ENCODE measurements around the gene RTP2.

Gene RTP2

GRCh38 chr3:187738331-187739093, 36.2 kb upstream of the RTP2 start:
- no peak for FAIRE-seq

DNA sequence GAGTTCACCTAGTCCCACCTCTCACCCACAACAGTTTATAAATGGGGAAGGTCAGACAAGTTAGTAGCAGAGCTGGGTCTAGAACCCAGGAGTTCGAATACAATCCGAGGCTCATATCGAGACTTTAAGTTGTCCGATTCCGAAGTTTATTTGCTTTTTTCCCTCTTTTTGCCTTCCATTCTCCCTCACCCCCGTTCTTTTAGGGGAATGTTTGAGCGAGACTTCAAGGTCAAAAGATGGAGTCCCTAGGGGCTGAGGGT, 35.6 kb upstream of the RTP2 start:
- FAIRE-seq = no peak

- FAIRE-seq = no peak
Observed at GRCh38 chr3:187737368-187738070, 35.2 kb upstream of the RTP2 start.

- no peak for FAIRE-seq
Observed at GRCh38 chr3:187737006-187737367, 34.6 kb upstream of the RTP2 start.

DNA sequence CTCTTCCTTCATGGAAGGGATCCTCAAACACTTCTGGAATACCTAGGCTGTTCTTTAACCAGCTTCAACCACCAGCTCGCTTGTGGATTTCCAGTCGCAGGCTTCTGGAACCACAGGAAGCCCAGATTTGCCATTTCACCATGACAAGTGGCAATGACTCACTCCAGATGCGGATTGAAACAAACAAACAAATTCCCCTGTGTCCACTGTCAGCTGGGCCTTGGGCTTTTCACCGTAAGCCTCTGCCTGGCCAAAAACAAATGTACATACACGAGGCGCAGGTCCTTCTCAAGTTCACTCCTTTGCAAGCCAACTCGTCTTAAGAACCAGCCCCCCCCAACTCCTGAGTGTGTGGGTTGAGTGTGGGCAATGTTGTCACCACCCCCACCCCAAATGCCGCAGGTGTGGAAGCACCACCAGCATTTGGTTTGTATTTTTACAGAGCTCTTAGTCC, 34.1 kb upstream of the RTP2 start:
- FAIRE-seq = no peak

GRCh38 chr3:187735837-187736236, 33.5 kb upstream of the RTP2 start:
- FAIRE-seq = no peak

DNA sequence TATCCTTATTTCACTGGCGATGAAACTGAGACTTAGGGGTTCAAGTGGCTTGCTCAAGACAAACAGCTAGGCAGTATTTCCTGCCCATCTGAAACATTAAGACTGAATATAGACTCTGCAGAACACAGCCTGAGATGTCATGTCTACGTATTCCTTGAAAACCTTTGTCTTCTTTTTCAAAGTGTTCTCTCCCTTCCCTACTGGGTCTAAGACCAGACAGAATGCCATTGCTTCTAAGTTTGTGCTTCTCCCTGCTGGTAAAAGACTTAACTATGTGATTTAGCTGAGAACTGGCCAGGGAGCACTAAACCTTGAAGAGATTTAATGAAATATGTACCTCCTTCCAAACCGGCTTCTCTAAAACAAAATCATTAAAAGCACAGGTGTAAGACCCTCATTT, 33.0 kb upstream of the RTP2 start:
- FAIRE-seq = no peak

GRCh38 chr3:187734841-187735240, 32.5 kb upstream of the RTP2 start:
- FAIRE-seq = no peak

GRCh38 chr3:187733371-187733770, 31.0 kb upstream of the RTP2 start:
- FAIRE-seq = no peak

DNA sequence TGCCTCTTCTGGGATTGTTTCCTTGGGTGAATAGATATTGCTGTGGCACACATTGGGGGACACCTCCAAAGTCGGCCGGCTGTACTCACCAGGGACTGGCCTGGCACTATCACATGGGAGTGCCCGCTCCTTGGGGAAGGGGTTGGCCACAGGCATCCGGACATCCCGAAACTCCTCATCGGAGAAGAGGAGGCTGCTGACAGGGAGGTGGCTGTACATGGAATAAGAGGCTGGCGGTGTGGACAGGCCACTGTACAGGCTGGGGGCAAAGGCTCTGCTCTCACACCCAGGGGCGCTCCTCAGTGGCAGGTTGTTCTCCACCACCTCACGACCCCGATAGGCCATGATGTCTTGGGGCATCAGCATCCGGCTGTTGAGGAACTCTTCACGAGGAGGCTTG, 27.2 kb upstream of the RTP2 start:
- no peak for FAIRE-seq

GRCh38 chr3:187728940-187729583, 26.7 kb upstream of the RTP2 start:
- no peak for FAIRE-seq

- FAIRE-seq = no peak
Observed at GRCh38 chr3:187728248-187728647, 25.9 kb upstream of the RTP2 start.

- FAIRE-seq = no peak
Observed at GRCh38 chr3:187726564-187726963, 24.2 kb upstream of the RTP2 start.

GRCh38 chr3:187725653-187726370, 23.5 kb upstream of the RTP2 start:
- no peak for FAIRE-seq

- FAIRE-seq = no peak
Observed at GRCh38 chr3:187725224-187725623, 22.9 kb upstream of the RTP2 start.

GRCh38 chr3:187722206-187722612, 19.9 kb upstream of the RTP2 start:
- no peak for FAIRE-seq

- FAIRE-seq = no peak
Observed at GRCh38 chr3:187721055-187721454, 18.7 kb upstream of the RTP2 start.

GRCh38 chr3:187720337-187720670, 17.9 kb upstream of the RTP2 start:
- no peak for FAIRE-seq

GRCh38 chr3:187719628-187720336, 17.4 kb upstream of the RTP2 start:
- FAIRE-seq = no peak

- no peak for FAIRE-seq
Observed at GRCh38 chr3:187718802-187719201, 16.4 kb upstream of the RTP2 start.

GRCh38 chr3:187717572-187717971, 15.2 kb upstream of the RTP2 start:
- no peak for FAIRE-seq

- FAIRE-seq = no peak
Observed at GRCh38 chr3:187714404-187714979, 12.1 kb upstream of the RTP2 start.

GRCh38 chr3:187713504-187713903, 11.1 kb upstream of the RTP2 start:
- FAIRE-seq = no peak
